HCT116 (cell line): ENCODE results near the gene CHDH.

ENCODE experiments used
- CEBPB ChIP-seq: IDR thresholded peaks from 2 replicates; pipeline ENCODE4 v1.6.1; 2012; ENCODE audit warnings: low read depth
- CTCF ChIP-seq, 3 experiments: fragments of 200-600 bp in 1 of 3; sonication (generic) in 1 of 3; IDR thresholded peaks in 2 of 3; conservative IDR thresholded peaks in 1 of 3; 2 replicates each; pipeline ENCODE4 v1.5.1; 2012 to 2017; ENCODE audit warnings: low read depth in 2 of 3, low read length in 2 of 3, antibody characterized with exemption in 1 of 3, borderline replicate concordance in 1 of 3, control low read depth in 1 of 3, mild to moderate bottlenecking in 1 of 3, mixed read lengths in 1 of 3, mixed run types in 1 of 3, moderate library complexity in 1 of 3; ENCODE audit not compliant: insufficient read depth in 1 of 3
- EZH2 ChIP-seq: fragments of 200-600 bp; sonication (generic); IDR thresholded peaks from 2 replicates; pipeline ENCODE4 v1.6.1; 2017; ENCODE audit warnings: antibody characterized with exemption, mixed run types
- EZH2phosphoT487 ChIP-seq: fragments of 200-600 bp; IDR thresholded peaks from 2 replicates; pipeline ENCODE4 v1.6.1; 2018; ENCODE audit warnings: antibody characterized with exemption, borderline replicate concordance
- POLR2A ChIP-seq: IDR thresholded peaks from 2 replicates; pipeline ENCODE4 v1.7.0; 2011; ENCODE audit warnings: borderline replicate concordance; ENCODE audit not compliant: insufficient read depth, insufficient read length; ENCODE audit errors: extremely low read depth
- YY1 ChIP-seq: IDR thresholded peaks from 2 replicates; pipeline ENCODE4 v1.6.1; 2011; ENCODE audit warnings: low read length, low read depth, moderate library complexity, mild to moderate bottlenecking; ENCODE audit not compliant: insufficient replicate concordance; ENCODE audit errors: extremely low read depth
- TF ChIP-seq, protein P1 (sequence below): IDR thresholded peaks from 2 replicates; pipeline ENCODE4 v1.6.1; 2012

- TF ChIP-seq CTCF (IDR thresholded peaks at IDR 0.05 in 2 of 3, conservative IDR thresholded peaks at IDR 0.05 in 1 of 3; ENCODE audit: borderline replicate concordance in 1 of 3, insufficient read depth in 1 of 3, low read depth in 2 of 3, low read length in 2 of 3) (no peak), EZH2phosphoT487 (no peak), YY1 (no peak), POLR2A (no peak), EZH2 (no peak), CEBPB (no peak)
- TF ChIP-seq, protein P1, sequence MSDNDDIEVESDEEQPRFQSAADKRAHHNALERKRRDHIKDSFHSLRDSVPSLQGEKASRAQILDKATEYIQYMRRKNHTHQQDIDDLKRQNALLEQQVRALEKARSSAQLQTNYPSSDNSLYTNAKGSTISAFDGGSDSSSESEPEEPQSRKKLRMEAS = no peak
These were observed 32.3 kb downstream of the CHDH start for GRCh38 chr3:53813876-53814275.
